ENCODE data around the gene VPS72. TPM values are rescaled to one million over a fixed set of nuclear protein-coding genes. Genes with fewer than 3 reads are reported as not detected.

Gene VPS72
- total and polyA plus RNA-seq, 10 of the 15 experiments (the other 5 are each of a cell fraction or from before 2014, with no cell fraction given), result 6.7 to 77.8 (median 58.1) TPM

GRCh38 chr1:151221616-151222015 lies 31.6 kb upstream of the VPS72 start (continued):
- TF ChIP-seq NR2C2 (IDR thresholded peaks at IDR 0.05; ENCODE audit: borderline replicate concordance, control insufficient read depth, insufficient read length, low read depth) (no peak), RAD51 (IDR thresholded peaks at IDR 0.05) (no peak), ZNF24 (IDR thresholded peaks at IDR 0.05) (no peak)

GRCh38 chr1:151213560-151213959 lies 23.6 kb upstream of the VPS72 start:
- SMC1A ChIA-PET (ENCODE audit: uncharacterized antibody, unreplicated experiment), result interaction anchor here (0.9 to 1.0 kb wide), 2 partner anchors 29 to 41 kb away, joined by 3 to 4 read pairs; partner anchors contain the start of gene PSMD4
- BruUV-seq (replicated peaks), result TSS peak; percentile 12
- H3K36me3 ChIP-seq (ENCODE audit: control insufficient read depth in 2 of 2, insufficient read depth in 2 of 2, low read length in 1 of 2), result peaks cover 0 to 10% of the 10 kb centered on the region in 2 experiments
- no peaks in the 10 kb centered on the region for H3K4me1 ChIP-seq (ENCODE audit: control insufficient read depth, insufficient read depth, low read length)
- peaks cover 2% of the 10 kb centered on the region; the same call in 1 of the 2 replicates for H4K20me1 ChIP-seq (ENCODE audit: control insufficient read depth, insufficient read depth)
- POLR2A ChIA-PET, result interaction anchor here (1.0 kb wide), 1 partner anchor 24 kb away, joined by 3 read pairs; the partner anchor contains the start of gene VPS72
- DNase-seq (ENCODE audit: low read depth, low spot score), result no peak
- H3K9ac ChIP-seq (ENCODE audit: control insufficient read depth, insufficient read depth, low read length), result no peak overlapping the region
- FAIRE-seq, result no peak
- WGBS (ENCODE audit: insufficient coverage, insufficient replicate concordance, low lambda C conversion rate, missing lambda C conversion rate), result 50% methylated on average over 2 of the region's 2 CpGs
- H3K79me2 ChIP-seq (ENCODE audit: control insufficient read depth, insufficient read depth, low read length), result peaks cover 47% of the 10 kb centered on the region
- in situ Hi-C loops (cut with MboI), result no loop called here
- CTCF ChIA-PET, result interaction anchor here (1.2 kb wide), 1 partner anchor 9 kb away, joined by 3 read pairs; no protein-coding TSS in a partner anchor
- ATAC-seq, result no peak
- no peaks in the 10 kb centered on the region for H3K27me3 ChIP-seq (replicated peaks in 1 of 2; ENCODE audit: control insufficient read depth in 2 of 2, insufficient read depth in 2 of 2, low read length in 1 of 2)
- RAD21 ChIA-PET (ENCODE audit: unreplicated experiment), result no interaction called here
- intact Hi-C loops (cut with micrococcal nuclease; ENCODE audit: unreplicated experiment), result no loop called here
- no peak overlapping the region for H3K27ac ChIP-seq (ENCODE audit: control insufficient read depth, insufficient read depth)
- H3K4me2 ChIP-seq (ENCODE audit: control insufficient read depth, insufficient read depth), result no peak overlapping the region
- H3K4me3 ChIP-seq, result no peak overlapping the region
- H2AFZ ChIP-seq (ENCODE audit: control insufficient read depth, low read depth, low read length), result no peak overlapping the region
- no peak for TF ChIP-seq WRNIP1 (IDR thresholded peaks at IDR 0.05; ENCODE audit: borderline replicate concordance, low read depth, low read length)
- no peaks in the 10 kb centered on the region for H3K9me3 ChIP-seq (replicated peaks; ENCODE audit: control insufficient read depth, insufficient read depth, low read length)
